ENCODE results near the gene PPP3CB.

DNA sequence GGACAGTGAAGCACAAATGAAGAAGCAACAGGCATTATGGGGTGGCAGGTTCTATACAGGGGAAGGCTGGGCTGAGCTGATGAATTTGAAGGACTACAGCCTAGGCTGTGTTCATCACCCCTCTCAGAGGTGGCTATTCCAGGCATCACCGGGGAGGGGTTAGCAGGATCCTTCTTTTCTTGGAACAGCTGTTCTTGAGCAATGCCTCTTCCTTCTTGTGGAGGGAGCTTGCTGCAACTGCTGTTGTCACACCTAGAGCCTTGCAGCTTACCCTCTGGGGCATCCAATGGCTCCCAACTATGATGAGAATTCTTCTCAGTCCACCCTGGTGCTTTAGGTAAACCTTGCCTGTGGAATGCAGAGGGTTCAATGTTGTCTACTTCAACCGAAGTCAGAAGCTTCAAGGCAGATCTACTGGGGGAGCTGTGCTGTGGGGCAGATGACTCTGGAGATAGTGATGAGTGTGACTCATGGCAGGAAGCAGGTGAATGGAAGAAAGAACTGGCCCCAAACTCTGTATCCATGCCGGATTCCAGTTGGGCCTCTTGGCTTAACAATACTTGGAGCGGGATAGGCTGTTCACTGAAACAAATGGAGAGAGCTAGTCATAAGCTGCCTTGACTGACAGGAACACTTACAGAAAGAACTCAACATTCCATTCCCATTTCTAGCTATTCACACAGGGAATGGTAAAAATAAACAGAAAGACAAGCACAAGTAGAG, 21.5 kb upstream of the PPP3CB start:
- TF ChIP-seq, protein P1, sequence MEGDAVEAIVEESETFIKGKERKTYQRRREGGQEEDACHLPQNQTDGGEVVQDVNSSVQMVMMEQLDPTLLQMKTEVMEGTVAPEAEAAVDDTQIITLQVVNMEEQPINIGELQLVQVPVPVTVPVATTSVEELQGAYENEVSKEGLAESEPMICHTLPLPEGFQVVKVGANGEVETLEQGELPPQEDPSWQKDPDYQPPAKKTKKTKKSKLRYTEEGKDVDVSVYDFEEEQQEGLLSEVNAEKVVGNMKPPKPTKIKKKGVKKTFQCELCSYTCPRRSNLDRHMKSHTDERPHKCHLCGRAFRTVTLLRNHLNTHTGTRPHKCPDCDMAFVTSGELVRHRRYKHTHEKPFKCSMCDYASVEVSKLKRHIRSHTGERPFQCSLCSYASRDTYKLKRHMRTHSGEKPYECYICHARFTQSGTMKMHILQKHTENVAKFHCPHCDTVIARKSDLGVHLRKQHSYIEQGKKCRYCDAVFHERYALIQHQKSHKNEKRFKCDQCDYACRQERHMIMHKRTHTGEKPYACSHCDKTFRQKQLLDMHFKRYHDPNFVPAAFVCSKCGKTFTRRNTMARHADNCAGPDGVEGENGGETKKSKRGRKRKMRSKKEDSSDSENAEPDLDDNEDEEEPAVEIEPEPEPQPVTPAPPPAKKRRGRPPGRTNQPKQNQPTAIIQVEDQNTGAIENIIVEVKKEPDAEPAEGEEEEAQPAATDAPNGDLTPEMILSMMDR (IDR thresholded peaks at IDR 0.05) = no peak
- no peak for TF ChIP-seq POLR2A (IDR thresholded peaks at IDR 0.05)
